Fibroblast of skin of right quadriceps (primary cell): ENCODE results near the gene NFIC.
"Not testable (repeated sequence)": the region's sequence is repeated elsewhere in the genome, so short reads cannot be mapped to it uniquely, and the experiment has no call there.

ENCODE experiments used
- DNase-seq: peaks from one replicate; pipeline ENCODE4 v3.0.0-alpha.2; 2013

Gene NFIC

DNA sequence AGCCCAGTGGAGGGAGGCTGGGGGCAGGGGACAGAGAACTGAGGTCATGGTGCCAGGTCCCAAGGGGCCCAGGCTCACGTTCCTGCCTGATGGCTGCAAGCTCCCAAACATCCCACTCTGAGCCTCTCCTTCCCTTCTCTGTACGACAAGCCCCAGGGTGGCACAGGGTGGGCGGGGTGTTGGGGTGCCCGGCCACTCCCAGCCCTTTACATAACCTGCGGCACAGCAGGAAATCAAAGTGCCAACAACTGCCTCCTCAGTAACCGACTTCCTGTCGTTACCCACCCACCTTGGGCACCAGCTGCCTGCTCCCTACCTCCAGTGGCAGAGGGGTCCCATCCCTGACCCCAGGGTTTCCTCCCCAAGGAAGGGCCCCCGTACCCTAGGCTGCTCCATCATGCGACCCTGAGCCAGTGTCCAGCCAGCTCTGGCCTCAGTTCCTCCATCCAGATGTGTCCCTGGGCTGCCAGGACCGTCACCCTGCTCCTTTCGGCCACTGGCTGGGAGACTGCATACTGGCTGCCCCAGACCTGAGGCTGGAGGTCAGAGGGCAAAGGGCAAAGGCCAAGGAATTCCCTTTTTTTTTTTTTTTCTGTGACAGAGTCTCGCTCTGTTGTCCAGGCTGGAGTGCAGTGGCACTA, 27.7 kb upstream of the NFIC start:
- no peak for DNase-seq

DNA sequence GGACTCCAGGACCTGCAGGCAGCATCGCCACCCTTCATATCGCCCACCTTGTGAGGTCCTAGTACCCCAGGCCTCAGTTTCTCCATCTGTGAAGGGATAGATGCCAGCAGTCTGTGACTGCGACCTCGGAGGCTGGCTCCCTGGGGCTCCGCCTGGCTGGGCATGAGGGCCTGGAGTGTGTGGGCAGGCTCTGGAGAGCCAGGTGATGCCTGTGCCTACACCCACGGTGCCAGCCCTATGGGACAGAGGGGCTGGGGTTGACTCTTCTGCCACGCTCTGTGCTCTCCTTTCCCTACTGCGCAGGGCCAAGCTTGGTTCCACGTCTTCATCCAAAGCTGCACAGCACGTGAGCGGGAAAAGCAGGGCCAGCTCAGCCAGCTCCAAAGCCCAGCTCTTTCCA, 26.0 kb upstream of the NFIC start:
- no peak for DNase-seq

DNA sequence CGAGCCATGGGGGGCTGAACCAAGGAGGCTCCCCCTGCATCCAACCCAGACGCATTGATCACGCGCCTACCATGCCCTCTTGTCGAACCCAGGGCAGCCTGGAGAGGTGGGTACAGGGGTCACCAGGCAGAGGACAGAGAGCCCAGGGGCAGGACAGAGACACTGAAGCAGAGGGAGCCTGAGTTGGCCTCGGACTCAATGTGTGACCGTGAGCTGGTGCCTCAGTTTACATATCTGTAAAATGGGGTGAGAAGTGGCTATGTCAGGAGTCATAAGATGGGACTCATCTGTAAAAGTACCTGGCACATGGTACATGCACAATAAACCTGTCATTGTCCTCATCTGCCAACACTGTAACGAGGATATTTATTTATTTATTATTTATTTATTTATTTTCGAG, 24.1 kb upstream of the NFIC start:
- DNase-seq, result no peak

DNA sequence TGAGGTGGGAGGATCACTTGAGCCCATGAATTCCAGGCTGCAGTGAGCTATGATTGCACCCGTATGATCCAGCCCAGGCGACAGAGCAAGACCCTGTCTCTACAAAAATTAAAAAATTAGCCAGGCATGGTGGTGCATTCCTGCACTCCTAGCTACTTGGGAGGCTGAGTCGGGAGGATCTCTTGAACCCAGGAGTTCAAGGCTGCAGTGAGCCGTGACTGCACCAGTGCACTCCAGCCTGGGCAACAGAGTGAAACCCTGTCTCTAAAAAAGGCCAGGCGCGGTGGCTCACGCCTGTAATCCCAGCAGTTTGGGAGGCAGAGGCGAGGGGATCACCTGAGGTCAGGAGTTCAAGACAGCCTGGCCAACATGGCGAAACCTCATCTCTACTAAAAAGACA, 23.4 kb upstream of the NFIC start:
- not testable (repeated sequence) for DNase-seq

DNA sequence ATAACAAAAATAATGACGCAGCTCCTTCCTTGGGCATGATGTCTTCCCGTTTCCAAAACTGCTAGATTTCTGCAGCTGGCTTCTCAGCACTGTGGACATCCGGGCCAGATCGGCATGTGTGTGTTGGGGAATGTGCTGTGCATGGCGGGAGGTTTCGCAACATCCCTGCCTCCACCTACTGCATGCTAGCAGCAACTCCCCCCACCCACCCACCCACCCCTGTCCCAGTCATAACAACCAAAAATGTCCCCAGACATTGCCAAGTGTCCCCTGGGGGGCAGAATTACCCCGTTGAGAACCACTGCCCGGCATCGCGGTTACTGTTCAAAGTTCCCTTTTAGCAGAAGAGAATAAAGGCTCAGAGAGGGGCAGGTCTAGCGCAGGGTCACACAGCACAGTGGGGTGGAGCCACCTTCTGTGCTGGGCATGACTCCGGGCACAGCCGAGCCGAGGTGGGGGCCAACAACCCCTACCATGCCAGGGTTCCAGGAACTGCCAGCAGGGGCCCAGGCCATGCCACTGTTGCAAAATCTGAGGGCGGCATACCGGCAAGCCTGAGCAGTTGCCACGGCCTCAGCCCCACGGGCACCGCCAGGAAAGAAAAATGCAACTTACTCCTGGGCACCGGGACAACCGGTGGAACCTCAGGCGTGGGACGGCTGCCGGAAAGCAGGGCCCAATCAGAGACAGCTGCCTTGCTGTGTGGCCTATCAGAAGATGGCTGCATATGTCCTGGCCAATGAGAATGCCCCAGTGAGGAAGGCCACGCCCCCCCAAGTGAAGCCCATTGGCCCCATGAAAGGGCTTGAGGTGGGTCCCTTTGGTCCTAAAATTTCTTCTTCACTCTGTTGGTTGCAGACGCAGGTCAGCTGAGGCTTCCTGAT, 22.5 kb upstream of the NFIC start:
- peak; percentile 75 for DNase-seq

DNA sequence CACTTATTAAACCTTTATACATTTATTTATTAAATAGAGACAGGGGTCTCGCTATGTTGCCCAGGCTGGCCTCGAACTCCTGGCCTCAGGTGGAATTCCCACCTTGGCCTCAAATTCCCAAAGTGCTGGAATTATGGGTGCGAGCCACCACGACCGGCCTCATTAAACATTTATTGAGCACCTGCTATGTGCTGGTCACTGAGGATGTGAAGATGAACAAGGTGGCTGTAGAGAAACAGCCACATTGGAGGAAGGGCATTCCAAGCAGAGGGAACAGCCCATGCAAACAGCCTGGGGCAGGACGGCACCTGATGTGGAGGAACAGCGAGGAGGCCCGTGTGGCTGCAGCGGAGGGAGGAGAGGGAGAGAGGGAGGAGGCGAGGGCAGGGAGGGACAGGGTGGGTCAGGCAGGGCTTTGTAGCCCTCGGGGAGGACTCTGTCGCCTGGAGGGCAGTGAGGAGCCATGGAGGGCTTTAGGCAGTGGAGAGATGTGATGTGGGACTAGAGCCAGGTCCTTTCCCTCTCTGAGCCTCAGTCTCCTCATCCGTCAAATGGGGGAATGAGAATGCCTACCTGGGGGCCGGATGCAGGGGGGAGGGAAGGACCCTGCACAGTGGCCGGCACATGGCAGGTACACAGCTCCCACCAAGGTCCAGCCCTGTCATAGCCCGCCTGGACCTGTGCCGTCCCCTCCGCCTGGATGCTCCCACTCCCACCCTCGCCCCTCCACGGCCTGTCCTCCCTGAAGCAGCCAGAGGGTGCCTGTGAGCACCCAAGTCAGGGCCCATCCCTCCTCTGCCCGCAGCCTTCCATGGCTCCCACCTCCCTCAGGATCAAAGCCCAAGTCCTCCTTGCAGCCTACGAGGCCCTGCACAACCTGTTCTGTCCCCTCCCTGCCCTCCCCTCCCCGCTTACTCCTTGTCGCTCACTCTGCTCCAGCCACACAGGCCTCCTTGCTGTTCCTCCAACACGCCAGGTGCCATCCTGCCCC, 21.5 kb upstream of the NFIC start:
- no peak for DNase-seq

DNA sequence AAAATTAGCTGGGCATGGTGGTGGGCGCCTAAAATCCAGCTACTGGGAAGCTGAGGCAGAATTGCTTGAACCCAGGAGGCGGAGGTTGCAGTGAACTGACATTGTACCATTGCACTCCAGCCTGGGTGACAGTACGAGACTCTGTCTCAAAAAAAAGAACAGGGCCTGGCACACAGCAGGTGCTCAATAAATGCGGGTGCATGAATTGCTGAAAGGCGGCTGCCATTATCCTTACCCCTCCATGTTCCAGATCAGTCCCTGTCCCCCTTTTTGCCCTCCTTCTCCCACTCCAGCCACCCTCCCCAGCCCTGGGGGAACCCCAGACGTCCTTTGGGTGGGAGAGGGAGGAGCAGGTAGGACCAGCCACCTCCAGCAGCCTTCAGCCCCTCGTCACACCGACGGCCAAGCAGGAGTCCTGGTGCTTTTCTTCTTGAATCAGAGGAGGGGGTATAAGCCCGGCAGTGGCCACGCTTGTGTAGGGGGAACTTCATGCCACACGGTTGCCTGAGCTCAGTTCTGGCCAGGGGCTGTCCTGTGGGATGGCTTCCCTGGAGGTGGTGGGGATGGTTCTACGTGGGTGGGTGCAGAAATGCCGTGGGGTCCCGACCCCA, 20.4 kb upstream of the NFIC start:
- DNase-seq, result no peak

DNA sequence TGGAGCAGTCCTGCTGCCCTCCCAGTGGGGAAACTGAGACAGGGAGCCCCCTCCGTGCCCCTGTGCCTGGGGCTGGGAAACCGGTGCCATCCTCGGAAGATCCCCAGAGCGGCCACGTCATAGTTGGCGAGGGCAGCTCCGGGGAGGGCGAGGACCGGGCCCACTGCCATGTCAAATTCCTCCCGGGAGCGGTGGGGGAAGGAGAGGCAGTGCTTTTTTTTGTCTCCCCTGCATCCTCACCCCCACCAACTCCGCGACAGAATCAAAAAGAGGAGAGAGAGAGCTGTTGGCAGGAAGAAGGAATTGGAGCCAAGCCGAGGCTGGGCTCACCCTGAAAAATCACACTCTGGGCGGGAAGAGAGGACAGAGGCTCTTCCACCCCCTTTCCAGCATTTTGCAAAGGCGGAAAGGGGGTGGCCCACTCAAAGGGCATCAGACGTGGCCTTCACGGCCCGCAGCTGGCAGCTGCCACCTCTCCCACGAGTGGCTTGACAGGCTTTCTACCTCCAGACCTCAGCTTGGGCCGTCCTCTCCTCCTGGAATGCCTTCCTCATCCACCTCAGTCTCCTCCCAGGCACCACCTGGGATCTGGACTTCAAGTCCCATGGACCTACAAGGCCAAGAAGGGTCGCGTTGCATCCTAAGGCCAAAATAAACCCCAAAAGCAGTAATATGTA, 19.6 kb upstream of the NFIC start:
- peak; percentile 80 for DNase-seq

DNA sequence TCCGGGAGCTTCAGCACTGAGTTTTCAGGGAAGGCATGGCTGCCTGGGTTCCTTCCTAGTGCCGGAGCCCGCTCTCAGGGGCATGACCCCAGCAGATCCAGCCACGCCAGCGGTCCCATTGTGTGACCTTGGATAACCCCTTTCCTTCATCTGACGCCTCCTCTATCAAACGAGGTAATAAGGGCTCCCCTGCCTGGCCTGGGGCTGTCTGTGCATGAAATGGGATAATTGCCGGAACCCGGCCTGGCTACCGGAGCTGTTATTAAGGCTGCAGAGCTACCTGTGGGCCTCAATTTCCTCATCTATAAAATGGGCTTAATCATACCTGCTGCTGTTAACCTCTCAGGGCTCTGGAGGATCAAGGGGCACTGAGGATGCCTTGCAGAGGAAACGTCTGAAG, 18.3 kb upstream of the NFIC start:
- no peak for DNase-seq

DNA sequence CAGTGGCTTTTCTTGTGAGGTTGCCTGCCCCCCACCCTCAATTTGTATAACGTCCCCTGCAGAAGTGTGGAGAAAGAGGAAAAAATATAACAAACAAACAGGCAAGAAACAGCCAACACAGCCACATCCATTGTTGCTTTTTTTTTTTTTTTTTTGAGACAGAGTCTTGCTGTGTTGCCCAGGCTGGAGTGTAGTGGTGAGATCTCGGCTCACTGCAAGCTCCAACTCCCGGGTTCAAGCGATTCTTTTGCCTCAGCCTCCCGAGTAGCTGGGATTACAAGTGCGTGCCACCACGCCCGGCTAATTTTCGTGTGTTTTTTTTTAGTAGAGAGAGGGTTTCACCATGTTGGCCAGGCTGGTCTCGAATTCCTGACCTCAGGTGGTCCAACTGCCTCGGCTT, 17.9 kb upstream of the NFIC start:
- not testable (repeated sequence) for DNase-seq

DNA sequence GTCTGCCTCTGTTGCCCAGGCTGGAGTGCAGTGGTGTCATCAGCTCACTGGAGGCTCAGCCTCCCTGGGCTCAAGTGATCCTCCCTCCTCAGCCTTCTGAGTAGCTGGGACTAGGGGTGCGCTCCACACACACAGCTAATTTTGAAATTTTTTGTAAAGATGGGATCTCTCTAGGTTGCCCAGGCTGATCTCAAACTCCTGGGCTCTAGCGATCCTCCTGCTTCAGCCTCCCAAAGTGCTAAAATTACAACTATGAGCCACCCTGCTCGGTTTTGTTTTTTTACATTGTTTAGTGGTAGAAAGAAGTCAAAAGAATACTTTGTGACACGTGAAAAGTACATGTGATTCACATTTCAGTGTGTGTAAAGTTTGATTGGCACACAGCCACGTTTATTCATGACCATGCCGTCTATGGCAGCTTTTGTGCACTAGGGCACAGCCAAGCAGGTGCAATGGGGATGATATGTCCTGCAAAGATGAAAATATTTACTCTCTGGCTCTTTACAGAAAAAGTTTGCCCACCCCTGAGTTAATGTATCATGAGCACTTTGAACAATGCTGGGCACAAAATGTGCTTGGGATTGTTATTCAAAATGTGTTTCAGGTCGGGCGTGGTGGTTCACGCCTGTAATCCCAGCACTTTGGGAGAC, 16.2 kb upstream of the NFIC start:
- DNase-seq, result no peak

DNA sequence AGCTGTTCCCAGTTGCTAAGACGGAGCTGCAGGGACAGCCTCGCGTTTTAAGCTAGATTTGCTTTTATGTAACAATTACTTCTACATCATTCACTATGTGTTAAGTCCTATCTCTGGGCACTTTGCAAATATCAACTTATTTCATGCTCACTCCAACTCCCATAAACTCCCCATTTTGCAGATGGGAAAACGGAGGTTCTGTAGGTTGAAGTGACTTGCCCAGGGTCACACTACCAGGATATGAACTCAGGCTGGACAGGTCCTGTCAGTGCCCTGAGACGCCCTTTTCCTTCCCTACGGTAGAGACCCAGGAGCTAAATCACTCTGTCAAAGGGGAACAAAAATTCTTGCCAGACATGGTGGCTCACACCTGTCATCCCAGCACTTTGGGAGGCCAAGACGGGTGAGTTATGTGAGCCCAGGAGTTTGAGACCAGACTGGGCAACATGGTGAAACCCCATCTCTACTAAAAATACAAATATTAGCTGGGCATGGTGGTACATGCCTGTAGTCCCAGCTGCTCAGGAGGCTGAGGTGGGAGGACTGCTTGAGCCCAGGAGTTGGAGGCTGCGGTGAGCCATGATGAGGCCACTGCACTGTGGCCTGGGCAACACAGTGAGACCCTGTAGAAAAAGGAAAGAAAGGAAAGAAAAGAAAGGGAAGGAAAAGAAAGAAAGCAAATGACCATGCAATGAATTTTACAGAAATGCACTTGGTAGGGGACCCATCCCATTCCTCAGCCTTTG, 14.5 kb upstream of the NFIC start:
- DNase-seq, result no peak

DNA sequence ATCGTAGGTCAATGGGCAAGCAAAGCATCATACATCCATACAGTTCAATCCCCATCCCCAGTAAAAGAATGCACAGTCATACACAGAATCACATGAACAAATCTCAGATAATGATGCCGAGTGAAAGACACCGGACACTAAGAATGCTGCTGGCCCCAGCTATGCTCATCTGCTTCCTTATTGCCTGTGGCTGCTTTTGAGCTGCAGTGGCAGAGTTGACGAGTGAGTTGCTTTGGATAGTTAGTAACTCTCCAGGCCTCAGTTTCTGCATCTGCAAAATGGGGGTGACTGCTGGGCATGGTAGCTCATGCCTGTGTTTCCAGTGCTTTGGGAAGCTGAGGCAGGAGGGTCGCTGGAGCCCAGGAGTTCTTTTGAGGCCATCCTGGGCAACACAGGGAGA, 12.9 kb upstream of the NFIC start:
- no peak for DNase-seq

DNA sequence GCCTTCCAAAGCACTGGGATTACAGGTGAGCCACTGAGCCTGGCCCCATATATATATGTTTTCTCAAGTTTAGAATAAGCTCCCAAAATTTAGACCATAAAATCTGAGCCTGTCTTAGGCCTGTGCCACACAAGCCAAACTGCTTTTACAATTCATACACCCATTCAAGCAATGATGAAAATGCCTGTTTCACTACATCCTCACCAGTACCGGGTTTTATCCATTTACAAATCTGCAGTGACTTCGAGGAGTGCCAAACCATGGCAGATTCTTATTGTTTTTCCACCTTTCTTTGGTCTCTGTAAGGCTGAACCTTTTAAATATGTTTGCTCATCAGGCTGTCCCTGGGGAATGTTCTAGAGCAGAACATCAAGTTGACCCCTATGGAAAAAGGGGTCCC, 9.6 kb upstream of the NFIC start:
- DNase-seq, result no peak

DNA sequence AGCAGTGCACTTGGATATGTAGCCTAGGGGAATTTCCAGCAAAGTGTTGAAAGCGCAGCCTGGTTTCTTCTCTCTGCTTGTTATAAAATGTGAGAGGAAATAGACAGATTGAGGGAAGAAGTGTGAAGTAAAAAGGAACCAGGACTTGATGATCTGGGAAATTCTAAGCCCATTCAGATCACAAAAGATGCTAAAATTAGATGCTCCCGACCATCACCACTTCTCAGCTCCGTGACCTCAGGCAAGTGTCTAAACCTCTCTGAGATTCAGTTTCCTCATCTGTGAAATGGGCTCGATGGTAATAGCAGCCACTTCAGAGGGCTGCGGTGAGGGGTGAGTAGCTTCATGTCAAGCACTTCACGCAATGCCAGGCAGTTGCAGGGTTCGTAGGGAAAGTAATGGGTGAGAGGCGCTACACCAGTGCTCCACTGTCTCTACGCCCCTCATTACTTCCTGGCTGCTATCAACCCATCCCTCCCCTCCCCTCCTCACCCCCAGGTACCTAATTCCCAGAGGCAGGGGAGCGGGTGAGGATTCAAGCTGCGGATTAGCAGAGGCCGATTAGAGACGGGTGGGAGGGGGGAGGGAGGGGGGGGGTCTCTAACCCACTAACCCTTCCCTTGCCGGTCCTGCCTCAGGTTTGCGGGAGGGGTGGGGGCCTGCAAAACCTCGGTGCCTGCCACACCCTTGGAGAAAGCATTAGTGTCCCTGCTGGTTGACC, 9.0 kb upstream of the NFIC start:
- DNase-seq, result no peak

DNA sequence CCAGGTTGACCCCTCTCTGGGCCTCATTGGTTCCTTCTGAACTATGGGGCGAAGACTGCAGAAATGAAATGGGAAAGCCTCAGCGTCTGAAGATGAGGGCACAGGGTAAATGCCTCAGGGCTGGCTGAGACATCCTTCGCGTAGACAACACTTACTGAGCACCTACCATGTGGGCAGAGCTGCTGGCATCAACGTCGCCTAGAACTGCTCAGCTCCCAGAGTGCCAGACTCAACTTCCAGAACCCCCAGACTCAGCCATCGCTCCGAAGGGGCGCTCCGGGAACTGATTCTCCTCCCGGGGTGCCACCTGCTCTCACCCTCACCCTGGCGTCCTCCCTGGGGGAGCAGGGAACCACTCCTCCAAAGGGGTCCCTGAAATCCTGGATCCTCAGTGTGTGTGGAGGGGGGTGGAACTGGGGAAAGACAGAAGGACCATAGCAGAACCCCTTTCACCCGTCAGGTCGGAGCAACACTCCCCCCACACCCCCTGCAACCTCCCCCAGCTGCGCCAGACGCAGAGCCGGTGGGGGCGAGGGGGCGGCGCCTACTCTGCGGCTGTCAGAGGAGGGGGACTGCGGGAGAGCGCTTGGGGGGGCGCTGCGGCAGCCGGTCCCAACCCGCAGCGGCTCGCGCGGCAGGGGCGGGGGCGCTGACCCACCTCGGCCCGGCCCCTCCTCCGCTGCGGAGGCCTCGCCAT, 8.2 kb upstream of the NFIC start:
- DNase-seq, result no peak

DNA sequence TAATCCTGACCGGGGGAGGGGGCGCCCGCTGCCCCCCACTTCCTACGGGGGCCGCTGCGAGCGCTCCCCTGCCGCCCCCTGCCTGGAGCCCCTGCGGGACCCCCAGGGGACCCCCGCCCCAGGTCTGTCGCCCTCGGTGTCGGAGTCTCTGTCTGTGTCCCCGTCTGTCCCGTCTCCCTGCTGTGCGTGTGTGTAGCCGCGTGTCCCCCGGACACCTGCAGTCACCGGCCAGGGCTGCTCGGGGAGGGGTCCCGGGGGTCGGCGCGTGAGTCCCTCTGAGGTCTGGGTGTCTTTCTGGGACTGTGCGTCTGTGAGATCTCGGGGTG, 7.7 kb upstream of the NFIC start:
- no peak for DNase-seq

DNA sequence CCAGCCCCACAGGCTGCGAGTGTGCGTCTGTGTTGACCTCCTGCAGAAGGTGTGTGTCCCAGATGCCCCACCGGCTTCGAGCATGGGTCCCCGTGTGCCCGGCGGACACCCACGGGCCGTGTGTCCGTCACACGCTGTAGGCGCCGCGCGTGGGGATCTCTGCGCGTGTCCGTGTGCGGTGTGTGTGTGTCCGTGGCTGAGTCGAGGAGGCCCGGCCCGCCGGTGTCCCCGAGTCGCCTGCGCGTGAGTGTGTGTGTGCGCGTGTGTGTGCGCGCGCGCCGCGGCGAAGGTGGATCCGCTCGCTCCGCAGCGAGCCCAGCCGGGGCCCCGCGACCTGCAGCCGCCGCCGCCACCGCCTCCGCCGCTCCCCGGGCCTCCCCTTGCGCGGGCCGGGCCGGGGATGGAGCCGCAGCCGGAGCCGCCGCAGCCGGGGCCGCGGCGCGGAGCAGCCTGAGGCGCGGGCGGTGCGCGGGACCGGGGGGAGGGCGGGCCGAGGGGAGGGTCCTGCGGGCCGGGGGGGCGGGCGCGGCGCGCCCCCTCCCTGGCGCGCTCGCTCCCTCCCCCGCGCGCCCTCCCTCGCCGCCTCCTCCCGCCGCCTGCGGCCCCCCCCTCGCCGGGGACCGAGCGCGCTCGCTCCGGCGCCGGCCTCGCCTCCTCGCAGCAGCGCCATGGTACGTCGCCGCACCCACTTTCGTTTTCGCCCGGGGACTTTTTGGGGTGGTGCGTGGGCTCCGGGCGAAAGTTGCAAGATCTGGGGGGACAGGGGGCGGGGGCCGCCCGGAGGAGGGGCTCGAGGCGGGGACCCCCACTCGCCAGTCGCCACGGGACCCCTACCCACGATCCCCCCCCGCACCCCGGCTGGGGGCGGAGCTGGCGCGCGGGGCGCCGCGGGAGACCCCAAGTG, 7.1 kb upstream of the NFIC start:
- DNase-seq, result peak; percentile 59

DNA sequence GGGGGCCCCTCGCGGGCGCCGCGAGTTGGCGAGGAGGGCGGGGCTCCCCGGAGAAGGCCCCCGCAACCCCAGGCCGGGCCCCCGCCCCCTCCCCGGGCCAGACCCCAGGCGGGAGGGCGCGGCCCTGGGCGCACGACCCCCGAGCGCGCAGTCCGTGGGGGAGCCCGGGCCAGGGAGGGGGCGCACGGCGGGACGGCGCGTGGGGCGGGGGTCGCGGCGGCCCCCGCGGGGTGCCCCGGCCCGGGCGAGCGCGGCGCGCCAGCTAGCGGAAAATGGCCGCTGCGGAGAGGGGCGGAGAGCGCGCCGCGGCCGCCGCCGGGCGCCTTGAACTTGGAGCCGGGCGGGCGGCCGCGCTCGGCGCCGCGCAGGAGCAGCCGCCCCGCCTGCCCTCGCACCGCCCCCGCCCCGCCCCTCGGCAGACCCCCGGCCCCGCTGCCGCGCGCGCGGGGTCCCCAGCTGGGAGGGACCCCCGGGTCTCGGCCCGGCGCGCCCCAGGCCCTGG, 6.4 kb upstream of the NFIC start:
- no peak for DNase-seq
